Measurements from ENCODE around the gene CHM. TPM values are rescaled to one million over a fixed set of nuclear protein-coding genes. Genes with fewer than 3 reads are reported as not detected.
A peak's percentile ranks its signal among the peaks of the same experiment; 100 is the strongest.
"Not testable (repeated sequence)": the region's sequence is repeated elsewhere in the genome, so short reads cannot be mapped to it uniquely, and the experiment has no call there.

CHM gene
- total and polyA plus RNA-seq, 7 experiments from 2014 or later, result 5.3 to 22.6 (median 13.6) TPM

DNA sequence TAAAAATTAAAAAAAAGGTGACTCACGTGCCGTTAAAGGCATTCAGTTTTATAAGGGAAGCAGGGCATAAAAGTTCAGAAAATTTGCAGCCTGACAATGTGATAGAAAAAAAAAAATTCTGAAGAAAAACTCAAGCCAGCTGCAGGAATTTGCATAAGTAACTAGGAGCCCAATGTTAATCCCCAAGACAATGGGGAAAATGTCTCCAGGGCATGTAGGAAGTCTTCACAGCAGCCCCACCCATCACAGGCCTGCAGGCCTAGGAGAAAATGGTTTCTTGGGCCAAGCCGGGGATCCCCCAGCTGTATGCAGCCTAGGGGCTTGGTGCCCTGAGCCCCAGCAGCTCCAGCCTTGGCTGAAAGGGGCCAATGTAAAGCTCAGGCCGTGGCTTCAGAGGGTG is 31.2 kb downstream of the CHM start:
- DNase-seq, result no peak
- ChIA-PET CTCF (no interaction called here), POLR2A (no interaction called here)
- Mint-ChIP-seq H3K4me1 (peaks cover 14 to 50% (median 39%) of the 10 kb centered on the region in 7 donors), H3K27me3 (no peaks in the 10 kb centered on the region), H3K36me3 (peaks cover 6 to 37% (median 26%) of the 10 kb centered on the region in 5 donors), H3K9me3 (peaks cover 0 to 11% (median under 1%) of the 10 kb centered on the region in 11 donors), H3K4me3 (no peak overlapping the region), H3K27ac (no peak overlapping the region)
- H3K4me1 ChIP-seq (ENCODE audit: control insufficient read depth in 2 of 2, insufficient read depth in 2 of 2, low read length in 2 of 2), result no peaks in the 10 kb centered on the region
- ATAC-seq, result no peak
- intact Hi-C loops (cut with micrococcal nuclease), result no loop called here
- H3K36me3 ChIP-seq (ENCODE audit: control insufficient read depth in 2 of 3, insufficient read depth in 3 of 3, low read length in 3 of 3), result no peaks in the 10 kb centered on the region
- H3K4me3 ChIP-seq (ENCODE audit: low read length), result no peak overlapping the region
- no peaks in the 10 kb centered on the region for H3K27me3 ChIP-seq (ENCODE audit: control insufficient read depth in 2 of 2, insufficient read depth in 2 of 2, low read length in 2 of 2)
- no peaks in the 10 kb centered on the region for H3K9me3 ChIP-seq (ENCODE audit: control insufficient read depth in 2 of 3, low read length in 3 of 3)
- H3K27ac ChIP-seq (ENCODE audit: low read depth, low read length), result no peak overlapping the region

DNA sequence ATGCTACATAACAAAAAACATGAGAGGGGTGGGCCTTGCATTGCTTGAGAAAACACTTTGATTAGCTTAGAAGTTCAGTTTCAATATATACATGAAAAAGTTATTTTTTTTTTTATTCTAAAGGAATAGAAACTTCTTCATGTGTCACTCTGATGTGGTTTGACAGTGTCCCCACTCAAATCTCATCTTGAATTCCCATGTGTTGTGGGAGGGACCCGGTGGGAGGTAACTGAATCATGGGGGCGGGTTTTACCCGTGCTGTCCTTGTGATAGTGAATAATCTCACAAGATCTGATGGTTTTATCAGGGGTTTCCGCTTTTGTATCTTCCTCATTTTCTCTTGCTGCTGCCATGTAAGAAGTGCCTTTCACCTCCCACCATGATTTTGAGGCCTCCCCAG is 32.4 kb downstream of the CHM start:
- H3K27ac ChIP-seq (ENCODE audit: low read depth, low read length); CTCF ChIA-PET; H3K4me1 ChIP-seq (ENCODE audit: control insufficient read depth in 2 of 2, insufficient read depth in 2 of 2, low read length in 2 of 2); POLR2A ChIA-PET; intact Hi-C loops (cut with micrococcal nuclease); H3K27me3 ChIP-seq (ENCODE audit: control insufficient read depth in 2 of 2, insufficient read depth in 2 of 2, low read length in 2 of 2); H3K36me3 ChIP-seq (ENCODE audit: control insufficient read depth in 2 of 3, insufficient read depth in 3 of 3, low read length in 3 of 3); ATAC-seq; H3K4me3 Mint-ChIP-seq; H3K4me3 ChIP-seq (ENCODE audit: low read length); H3K27me3 Mint-ChIP-seq; H3K9me3 ChIP-seq (ENCODE audit: control insufficient read depth in 2 of 3, low read length in 3 of 3); DNase-seq: not testable (repeated sequence)
- Mint-ChIP-seq H3K36me3 (peaks cover 6 to 39% (median 27%) of the 10 kb centered on the region in 5 donors), H3K9me3 (peaks cover 0 to 11% (median 2%) of the 10 kb centered on the region in 11 donors), H3K4me1 (peaks cover 14 to 51% (median 36%) of the 10 kb centered on the region in 7 donors), H3K27ac (peak overlapping the region in 3 of 9 donors; percentile 38 to 58 (median 51))

DNA sequence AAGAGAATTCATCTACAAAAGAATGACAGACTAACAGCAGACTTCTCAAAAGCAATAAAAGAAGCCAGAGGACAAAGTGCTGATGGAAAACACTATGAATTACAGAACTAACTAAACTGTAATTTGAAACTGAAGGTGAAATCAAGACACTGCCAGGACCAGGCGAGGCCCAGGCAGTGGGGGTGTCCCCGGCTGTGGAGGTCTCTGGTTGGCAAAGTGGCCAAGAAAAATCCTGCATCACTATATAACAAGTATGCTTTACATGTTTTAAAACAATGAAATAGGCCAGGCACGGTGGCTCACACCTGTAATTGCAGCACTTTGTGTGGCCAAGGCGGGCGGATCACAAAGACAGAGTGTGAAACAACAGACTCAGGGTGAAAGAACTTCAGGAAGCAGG is 32.9 kb downstream of the CHM start:
- ChIA-PET POLR2A (no interaction called here), CTCF (no interaction called here)
- H3K27ac Mint-ChIP-seq, result peak overlapping the region in 4 of 9 donors; percentile 3 to 58 (median 44)

DNA sequence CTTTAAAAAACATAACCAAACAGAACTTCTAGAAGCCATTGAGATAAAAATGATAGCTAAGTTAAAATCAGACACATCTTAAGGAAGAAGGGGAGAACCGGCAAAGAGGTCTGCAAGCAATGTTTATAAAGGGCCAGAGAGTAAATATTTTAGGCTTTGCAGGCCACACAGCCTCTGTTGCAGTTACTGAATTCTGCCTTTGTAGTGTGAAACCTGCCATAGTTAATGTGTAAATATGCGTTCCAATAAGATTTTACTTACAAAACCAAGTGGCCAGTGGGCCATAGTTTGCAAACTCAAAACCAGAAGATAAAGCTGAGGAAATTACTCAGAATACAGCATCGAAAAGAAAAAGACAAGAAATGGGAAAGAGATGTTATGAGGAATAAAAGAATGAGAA is 33.6 kb downstream of the CHM start:
- no peak for DNase-seq
- peaks cover 4 to 40% (median 27%) of the 10 kb centered on the region in 7 donors for H3K4me1 Mint-ChIP-seq
- no peaks in the 10 kb centered on the region for H3K27me3 Mint-ChIP-seq
- H3K27ac ChIP-seq (ENCODE audit: low read depth, low read length), result no peak overlapping the region
- no peaks in the 10 kb centered on the region for H3K9me3 ChIP-seq (ENCODE audit: control insufficient read depth in 2 of 3, low read length in 3 of 3)
- no peak for ATAC-seq
- H3K36me3 Mint-ChIP-seq, result peaks cover 6 to 42% (median 33%) of the 10 kb centered on the region in 5 donors
- no peak overlapping the region for H3K27ac Mint-ChIP-seq
- no peak overlapping the region for H3K4me3 ChIP-seq (ENCODE audit: low read length)
- ChIA-PET POLR2A (no interaction called here), CTCF (no interaction called here)
- no peaks in the 10 kb centered on the region for H3K27me3 ChIP-seq (ENCODE audit: control insufficient read depth in 2 of 2, insufficient read depth in 2 of 2, low read length in 2 of 2)
- H3K9me3 Mint-ChIP-seq, result peaks cover 0 to 11% (median 2%) of the 10 kb centered on the region in 11 donors
- no peaks in the 10 kb centered on the region for H3K4me1 ChIP-seq (ENCODE audit: control insufficient read depth in 2 of 2, insufficient read depth in 2 of 2, low read length in 2 of 2)
- H3K4me3 Mint-ChIP-seq, result peak overlapping the region in 3 of 10 donors; percentile 2 to 37 (median 8)
- H3K36me3 ChIP-seq (ENCODE audit: control insufficient read depth in 2 of 3, insufficient read depth in 3 of 3, low read length in 3 of 3), result no peaks in the 10 kb centered on the region
- intact Hi-C loops (cut with micrococcal nuclease), result no loop called here

More for the DNA sequence above, 32.9 kb downstream of the CHM start:
- H3K4me1 Mint-ChIP-seq, result peaks cover 9 to 46% (median 31%) of the 10 kb centered on the region in 7 donors
- H3K4me3 Mint-ChIP-seq, result peak overlapping the region in 3 of 10 donors; percentile 2 to 37 (median 8)
- H3K27me3 Mint-ChIP-seq, result no peaks in the 10 kb centered on the region
- intact Hi-C loops (cut with micrococcal nuclease), result no loop called here
- H3K36me3 Mint-ChIP-seq, result peaks cover 6 to 43% (median 29%) of the 10 kb centered on the region in 5 donors
- Histone ChIP-seq H3K36me3 (ENCODE audit: control insufficient read depth in 2 of 3, insufficient read depth in 3 of 3, low read length in 3 of 3) (no peaks in the 10 kb centered on the region), H3K27me3 (ENCODE audit: control insufficient read depth in 2 of 2, insufficient read depth in 2 of 2, low read length in 2 of 2) (no peaks in the 10 kb centered on the region), H3K4me3 (ENCODE audit: low read length) (no peak overlapping the region), H3K27ac (ENCODE audit: low read depth, low read length) (no peak overlapping the region), H3K9me3 (ENCODE audit: control insufficient read depth in 2 of 3, low read length in 3 of 3) (no peaks in the 10 kb centered on the region), H3K4me1 (ENCODE audit: control insufficient read depth in 2 of 2, insufficient read depth in 2 of 2, low read length in 2 of 2) (no peaks in the 10 kb centered on the region)
- H3K9me3 Mint-ChIP-seq, result peaks cover 0 to 11% (median 2%) of the 10 kb centered on the region in 11 donors
- ATAC-seq (peak; percentile 37), DNase-seq (no peak)

DNA sequence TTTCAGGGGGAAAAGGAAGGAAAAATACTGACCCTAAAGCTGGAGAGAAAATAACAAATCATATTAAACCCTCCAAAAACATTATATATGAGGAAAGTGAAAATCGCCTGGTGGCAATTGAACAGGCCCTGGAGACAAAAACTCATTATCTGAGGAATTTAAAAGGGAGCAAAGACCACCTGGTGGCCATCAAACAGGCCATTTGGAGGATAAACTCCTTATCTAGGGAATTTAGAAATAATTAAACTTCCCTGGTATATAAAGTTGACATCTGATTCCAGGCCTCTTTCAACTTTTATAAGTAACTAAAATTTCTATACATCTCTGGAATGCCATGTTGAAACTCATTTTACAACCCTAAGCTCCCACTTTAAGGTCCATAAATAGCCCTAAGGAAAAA is 35.2 kb downstream of the CHM start:
- Mint-ChIP-seq H3K4me3 (no peak overlapping the region), H3K27me3 (no peaks in the 10 kb centered on the region), H3K4me1 (peaks cover 4 to 36% (median 23%) of the 10 kb centered on the region in 7 donors), H3K36me3 (peaks cover 2 to 36% (median 28%) of the 10 kb centered on the region in 5 donors), H3K9me3 (peaks cover 0 to 11% (median 4%) of the 10 kb centered on the region in 11 donors), H3K27ac (no peak overlapping the region)
- Histone ChIP-seq H3K27ac (ENCODE audit: low read depth, low read length) (no peak overlapping the region), H3K27me3 (ENCODE audit: control insufficient read depth in 2 of 2, insufficient read depth in 2 of 2, low read length in 2 of 2) (no peaks in the 10 kb centered on the region), H3K9me3 (ENCODE audit: control insufficient read depth in 2 of 3, low read length in 3 of 3) (no peaks in the 10 kb centered on the region), H3K36me3 (ENCODE audit: control insufficient read depth in 2 of 3, insufficient read depth in 3 of 3, low read length in 3 of 3) (no peaks in the 10 kb centered on the region), H3K4me1 (ENCODE audit: control insufficient read depth in 2 of 2, insufficient read depth in 2 of 2, low read length in 2 of 2) (no peaks in the 10 kb centered on the region), H3K4me3 (ENCODE audit: low read length) (no peak overlapping the region)
- intact Hi-C loops (cut with micrococcal nuclease), result no loop called here
- ChIA-PET POLR2A (no interaction called here), CTCF (no interaction called here)
- DNase-seq (no peak), ATAC-seq (no peak)

DNA sequence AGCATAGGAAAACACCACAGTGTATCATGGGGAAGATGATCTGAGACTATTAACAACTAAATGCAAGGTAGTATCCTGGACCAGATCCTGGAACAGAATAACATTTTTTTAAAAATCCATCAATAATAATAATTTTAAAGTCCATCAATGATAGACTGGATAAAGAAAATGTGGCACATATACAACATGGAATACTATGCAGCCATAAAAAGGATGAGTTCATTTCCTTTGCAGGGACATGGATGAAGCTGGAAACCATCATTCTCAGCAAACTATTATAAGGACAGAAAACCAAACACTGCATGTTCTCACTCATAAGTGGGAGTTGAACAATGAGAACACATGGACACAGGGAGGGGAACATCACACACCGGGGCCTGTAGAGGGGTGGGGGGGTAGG is 37.6 kb downstream of the CHM start:
- ATAC-seq; POLR2A ChIA-PET; H3K9me3 ChIP-seq (ENCODE audit: control insufficient read depth in 2 of 3, low read length in 3 of 3); DNase-seq; intact Hi-C loops (cut with micrococcal nuclease); H3K4me3 Mint-ChIP-seq; H3K27me3 Mint-ChIP-seq; H3K27ac Mint-ChIP-seq; CTCF ChIA-PET; H3K27ac ChIP-seq (ENCODE audit: low read depth, low read length); H3K4me3 ChIP-seq (ENCODE audit: low read length); H3K9me3 Mint-ChIP-seq; H3K36me3 ChIP-seq (ENCODE audit: control insufficient read depth in 2 of 3, insufficient read depth in 3 of 3, low read length in 3 of 3); H3K4me1 ChIP-seq (ENCODE audit: control insufficient read depth in 2 of 2, insufficient read depth in 2 of 2, low read length in 2 of 2); H3K27me3 ChIP-seq (ENCODE audit: control insufficient read depth in 2 of 2, insufficient read depth in 2 of 2, low read length in 2 of 2): not testable (repeated sequence)
- Mint-ChIP-seq H3K36me3 (peaks cover 0 to 31% (median 23%) of the 10 kb centered on the region in 5 donors), H3K4me1 (peaks cover 10 to 52% (median 35%) of the 10 kb centered on the region in 7 donors)

DNA sequence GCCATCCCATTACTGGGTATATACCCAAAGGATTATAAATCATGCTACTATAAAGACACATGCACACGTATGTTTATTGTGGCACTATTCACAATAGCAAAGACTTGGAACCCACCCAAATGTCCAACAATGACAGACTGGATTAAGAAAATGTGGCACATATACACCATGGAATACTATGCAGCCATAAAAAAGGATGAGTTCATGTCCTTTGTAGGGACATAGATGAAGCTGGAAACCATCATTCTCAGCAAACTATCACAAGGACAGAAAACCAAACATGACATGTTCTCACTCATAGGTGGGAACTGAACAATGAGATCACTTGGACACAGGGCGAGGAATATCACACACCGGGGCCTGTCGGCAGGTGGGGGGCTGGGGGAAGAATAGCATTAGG is 39.5 kb downstream of the CHM start:
- Mint-ChIP-seq H3K4me3 (peak overlapping the region in 1 of 10 donors; percentile 8), H3K36me3 (peaks cover 0 to 32% (median 19%) of the 10 kb centered on the region in 5 donors), H3K4me1 (peaks cover 17 to 56% (median 39%) of the 10 kb centered on the region in 7 donors)
- H3K4me3 ChIP-seq (ENCODE audit: low read length); ATAC-seq; H3K27me3 Mint-ChIP-seq; H3K9me3 Mint-ChIP-seq; H3K27me3 ChIP-seq (ENCODE audit: control insufficient read depth in 2 of 2, insufficient read depth in 2 of 2, low read length in 2 of 2); POLR2A ChIA-PET; DNase-seq; H3K27ac Mint-ChIP-seq; CTCF ChIA-PET; H3K4me1 ChIP-seq (ENCODE audit: control insufficient read depth in 2 of 2, insufficient read depth in 2 of 2, low read length in 2 of 2); intact Hi-C loops (cut with micrococcal nuclease); H3K36me3 ChIP-seq (ENCODE audit: control insufficient read depth in 2 of 3, insufficient read depth in 3 of 3, low read length in 3 of 3); H3K9me3 ChIP-seq (ENCODE audit: control insufficient read depth in 2 of 3, low read length in 3 of 3); H3K27ac ChIP-seq (ENCODE audit: low read depth, low read length): not testable (repeated sequence)
